Colonic mucosa (tissue), 4 donors: ENCODE results near the gene PTPN20. TPM values are rescaled to one million over a fixed set of nuclear protein-coding genes. Genes with fewer than 3 reads are reported as not detected.

ENCODE experiments used
- DNase-seq: peaks from one replicate; pipeline ENCODE4 v3.0.0-alpha.2; 2020
- H3K27ac ChIP-seq: fragments of 200-600 bp; one replicate; pipeline ENCODE4 v1.8.0; 2021
- H3K27me3 ChIP-seq: fragments of 200-600 bp; one replicate; pipeline ENCODE4 v1.8.0; 2021
- H3K36me3 ChIP-seq: fragments of 200-600 bp; one replicate; pipeline ENCODE4 v1.8.0; 2021
- H3K4me1 ChIP-seq: fragments of 200-600 bp; one replicate; pipeline ENCODE4 v1.8.0; 2021; ENCODE audit warnings: mild to moderate bottlenecking
- H3K4me3 ChIP-seq: fragments of 200-600 bp; one replicate; pipeline ENCODE4 v1.8.0; 2021
- H3K9ac ChIP-seq, 2 donors: one replicate each; pipeline ENCODE4 v1.7.0; 2013; ENCODE audit warnings: control low read depth in 2 of 2, low read depth in 2 of 2, low read length in 2 of 2
- H3K9me3 ChIP-seq: fragments of 200-600 bp; one replicate; pipeline ENCODE4 v1.8.0; 2021
- intact Hi-C: fragments of 100-400 bp; cut with DNase I; formaldehyde crosslinking; loops from one replicate; pipeline ENCODE4 v1.14.1; 2022
- total RNA-seq, 2 donors: library from RNA; stranded (reverse); fragmentation: NEBNext Ultra II Directional in 1 of 2; extraction: Animal tissue kit (Norgen Biotek cat#: 25700) in 1 of 2; gene quantifications; one replicate each; pipeline ENCODE4 v1.2.1, GENCODE V29; 2021
- TF ChIP-seq, protein P1 (sequence below): fragments of 200-600 bp; IDR thresholded peaks from one replicate; pipeline ENCODE4 v1.8.0; 2022; ENCODE audit warnings: antibody characterized with exemption, mild to moderate bottlenecking
- donor health status: healthy.
- donor health status: DM: no; HTN: no; CAD: no.
- donor health status: DM: no; HTN: no; CAD: no.

The PTPN20 gene
- total RNA-seq, 2 donors from 2014 or later: 2.7 to 4.9 TPM

DNA sequence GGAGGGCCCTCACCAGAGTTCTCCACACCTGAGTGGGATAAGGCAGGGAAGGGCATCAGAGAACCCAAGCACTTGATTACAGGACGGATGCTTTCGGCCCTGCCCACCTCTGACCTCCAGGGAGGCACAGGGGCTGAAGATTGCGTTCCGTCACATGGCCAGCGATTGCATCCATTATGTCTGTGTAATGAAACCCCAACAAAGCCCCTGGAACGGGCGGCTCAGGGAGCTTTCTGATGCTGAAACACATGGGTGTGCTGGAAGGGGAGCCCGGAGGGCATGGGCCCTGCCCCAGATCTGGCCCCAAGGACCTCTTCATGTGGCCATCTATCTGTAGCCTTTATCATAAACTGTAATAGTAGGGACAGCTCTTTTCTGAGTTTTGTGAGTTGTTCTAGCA, 117.2 kb downstream of the PTPN20 start:
- DNase-seq: no peak
- intact Hi-C loops: no loop called here
- TF ChIP-seq, protein P1, sequence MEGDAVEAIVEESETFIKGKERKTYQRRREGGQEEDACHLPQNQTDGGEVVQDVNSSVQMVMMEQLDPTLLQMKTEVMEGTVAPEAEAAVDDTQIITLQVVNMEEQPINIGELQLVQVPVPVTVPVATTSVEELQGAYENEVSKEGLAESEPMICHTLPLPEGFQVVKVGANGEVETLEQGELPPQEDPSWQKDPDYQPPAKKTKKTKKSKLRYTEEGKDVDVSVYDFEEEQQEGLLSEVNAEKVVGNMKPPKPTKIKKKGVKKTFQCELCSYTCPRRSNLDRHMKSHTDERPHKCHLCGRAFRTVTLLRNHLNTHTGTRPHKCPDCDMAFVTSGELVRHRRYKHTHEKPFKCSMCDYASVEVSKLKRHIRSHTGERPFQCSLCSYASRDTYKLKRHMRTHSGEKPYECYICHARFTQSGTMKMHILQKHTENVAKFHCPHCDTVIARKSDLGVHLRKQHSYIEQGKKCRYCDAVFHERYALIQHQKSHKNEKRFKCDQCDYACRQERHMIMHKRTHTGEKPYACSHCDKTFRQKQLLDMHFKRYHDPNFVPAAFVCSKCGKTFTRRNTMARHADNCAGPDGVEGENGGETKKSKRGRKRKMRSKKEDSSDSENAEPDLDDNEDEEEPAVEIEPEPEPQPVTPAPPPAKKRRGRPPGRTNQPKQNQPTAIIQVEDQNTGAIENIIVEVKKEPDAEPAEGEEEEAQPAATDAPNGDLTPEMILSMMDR: no peak
- Histone ChIP-seq H3K4me1 (no peaks in the 10 kb centered on the region), H3K27ac (no peak overlapping the region), H3K36me3 (no peaks in the 10 kb centered on the region), H3K4me3 (no peak overlapping the region), H3K27me3 (no peaks in the 10 kb centered on the region), H3K9me3 (no peaks in the 10 kb centered on the region), H3K9ac (no peak overlapping the region)

DNA sequence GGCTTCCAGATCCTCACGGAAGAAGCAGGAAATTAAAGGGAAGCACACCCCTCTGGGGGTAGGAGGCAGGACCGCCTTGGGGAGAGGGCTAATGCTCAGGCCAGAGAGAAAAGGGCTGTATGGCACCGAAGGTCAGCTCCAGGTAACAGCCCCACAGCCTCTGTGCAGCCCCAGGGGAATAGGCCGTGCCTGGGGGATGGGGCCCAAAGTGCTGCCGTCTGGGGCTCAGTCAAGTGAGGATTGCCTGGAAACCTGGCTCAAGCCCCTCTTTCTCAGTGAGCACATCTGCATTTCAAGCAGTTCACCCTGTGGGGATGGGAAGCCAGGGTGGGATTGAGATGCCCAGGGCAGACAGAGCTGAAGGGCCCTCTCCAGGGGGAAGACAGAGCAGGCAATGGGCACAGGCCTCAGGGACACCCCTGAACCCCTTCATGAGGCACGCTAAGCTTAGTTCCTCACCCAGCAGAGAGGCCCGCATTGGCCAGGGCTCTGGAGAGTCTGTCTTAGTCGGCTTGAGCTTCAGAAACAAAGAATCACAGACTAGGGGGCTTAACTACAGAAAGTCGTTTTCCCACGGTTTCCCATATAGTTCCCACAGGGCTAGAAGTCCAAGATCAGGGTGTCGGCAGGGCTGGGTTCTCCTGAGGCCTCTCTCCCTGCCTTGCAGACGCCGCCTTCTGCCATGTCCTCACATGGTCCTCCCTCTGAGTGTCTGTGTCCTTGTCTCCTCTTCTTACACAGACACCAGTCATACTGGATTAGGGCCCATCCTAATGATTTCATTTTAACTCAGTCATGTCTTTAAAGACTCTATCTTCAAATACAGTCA, 118.2 kb downstream of the PTPN20 start:
- Histone ChIP-seq H3K9me3 (no peaks in the 10 kb centered on the region), H3K27ac (no peak overlapping the region), H3K27me3 (no peaks in the 10 kb centered on the region), H3K9ac (no peak overlapping the region), H3K4me3 (no peak overlapping the region), H3K36me3 (no peaks in the 10 kb centered on the region), H3K4me1 (no peaks in the 10 kb centered on the region)
- TF ChIP-seq, protein P1: no peak
- intact Hi-C loops: no loop called here
- DNase-seq: no peak

DNA sequence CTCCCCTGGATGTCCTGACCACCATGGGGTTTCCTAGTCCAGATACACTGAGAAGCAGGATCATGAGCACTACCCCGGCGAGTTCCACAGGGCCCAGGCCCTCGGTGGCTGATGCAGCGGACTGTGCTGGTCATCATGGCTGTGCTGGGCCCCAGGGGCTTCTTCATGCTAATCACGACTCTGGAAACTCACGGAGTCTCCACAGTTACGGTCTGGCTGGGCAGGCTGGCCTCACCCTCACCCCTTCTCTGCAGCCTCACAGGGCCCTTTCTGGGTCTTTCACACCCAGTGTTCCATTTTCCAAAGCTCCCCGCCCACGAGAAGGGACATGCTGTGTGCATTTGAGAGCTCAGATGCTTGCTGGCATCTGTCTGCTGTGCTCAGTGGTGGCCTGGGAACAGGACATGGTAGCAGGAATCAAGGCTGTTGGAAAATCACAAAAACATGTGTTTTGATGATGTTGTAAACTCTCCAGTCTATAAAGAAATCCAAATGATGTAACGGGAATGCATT, 119.0 kb downstream of the PTPN20 start:
- Histone ChIP-seq H3K9me3 (no peaks in the 10 kb centered on the region), H3K4me3 (no peak overlapping the region), H3K36me3 (no peaks in the 10 kb centered on the region), H3K27me3 (no peaks in the 10 kb centered on the region), H3K27ac (no peak overlapping the region), H3K4me1 (no peaks in the 10 kb centered on the region), H3K9ac (no peak overlapping the region)
- TF ChIP-seq, protein P1: no peak
- intact Hi-C loops: no loop called here
- no peak for DNase-seq

DNA sequence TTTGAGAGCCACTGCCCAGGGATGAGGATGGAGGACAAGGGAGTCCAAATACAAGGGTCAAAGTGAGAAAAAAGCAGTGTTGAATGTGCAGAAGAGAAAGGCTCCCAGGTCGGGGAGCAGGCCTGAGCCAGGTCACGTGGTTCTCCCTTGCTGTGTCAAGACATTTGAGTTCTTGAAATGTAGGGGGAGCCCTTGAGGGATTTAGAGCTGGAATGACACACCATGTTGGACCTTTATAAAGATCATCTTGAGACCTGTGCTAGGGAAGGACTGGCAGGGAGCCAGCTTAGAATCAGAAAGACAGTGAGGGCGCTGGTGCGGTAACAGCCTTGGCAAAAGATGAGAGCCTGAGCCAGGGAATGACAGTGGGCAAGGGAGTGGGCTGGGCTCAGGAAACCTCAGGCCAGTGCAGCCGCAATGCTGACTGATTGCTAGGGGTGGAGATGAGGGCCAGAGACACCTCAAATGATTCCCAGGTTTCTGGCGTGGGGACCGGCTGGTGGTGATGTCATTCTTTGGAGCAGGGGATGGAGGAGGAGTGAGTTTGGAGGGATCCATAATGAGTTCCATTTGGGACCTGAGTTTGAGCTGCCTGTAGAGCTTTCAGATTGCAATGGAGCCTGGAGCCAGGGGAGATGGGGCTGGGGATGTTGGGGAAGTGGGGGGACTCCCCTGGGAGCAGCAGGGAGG, 120.1 kb downstream of the PTPN20 start:
- H3K27me3 ChIP-seq: no peaks in the 10 kb centered on the region
- no peak overlapping the region for H3K9ac ChIP-seq
- no peaks in the 10 kb centered on the region for H3K36me3 ChIP-seq
- TF ChIP-seq, protein P1: no peak
- no peak for DNase-seq
- no peak overlapping the region for H3K27ac ChIP-seq
- no peaks in the 10 kb centered on the region for H3K9me3 ChIP-seq
- intact Hi-C loops: no loop called here
- H3K4me3 ChIP-seq: no peak overlapping the region
- H3K4me1 ChIP-seq: no peaks in the 10 kb centered on the region

DNA sequence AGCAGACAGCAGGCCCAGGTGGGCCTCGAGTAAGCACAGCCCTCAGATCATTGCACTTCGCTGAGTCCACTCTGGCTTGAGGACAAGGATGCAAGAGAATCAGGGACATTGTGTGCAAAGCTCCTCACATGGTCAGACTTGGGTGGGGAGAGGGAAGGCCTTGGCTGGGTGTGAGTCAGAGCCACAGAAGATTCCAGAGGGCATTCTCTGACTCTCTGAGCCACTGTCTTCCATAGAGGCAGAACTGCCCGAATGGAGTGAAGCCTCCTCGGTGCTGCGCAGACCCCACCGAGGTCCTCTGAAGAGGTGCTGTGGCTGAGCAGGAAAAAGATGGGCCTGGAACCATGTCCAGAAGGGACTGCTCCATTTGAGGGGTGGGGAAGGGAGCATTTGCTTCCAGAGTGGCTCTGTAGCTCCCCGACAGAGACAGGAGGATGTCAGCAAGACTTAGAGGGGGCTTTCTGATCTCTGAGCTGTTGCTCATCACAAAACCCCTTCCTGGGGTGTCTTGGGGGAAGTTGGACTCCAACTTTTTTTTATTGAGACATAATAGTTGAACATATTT, 120.8 kb downstream of the PTPN20 start:
- Histone ChIP-seq H3K4me3 (no peak overlapping the region), H3K4me1 (no peaks in the 10 kb centered on the region), H3K27ac (no peak overlapping the region), H3K36me3 (no peaks in the 10 kb centered on the region), H3K27me3 (no peaks in the 10 kb centered on the region), H3K9ac (no peak overlapping the region), H3K9me3 (no peaks in the 10 kb centered on the region)
- TF ChIP-seq, protein P1: no peak
- intact Hi-C loops: no loop called here
- DNase-seq: no peak
